H1 (cell line): ENCODE measurements around the gene LPP.

Experiments
- ATF2 ChIP-seq: IDR thresholded peaks from 2 replicates; pipeline ENCODE4 v1.6.1; 2012; ENCODE audit warnings: low read length, inconsistent platforms
- POLR2AphosphoS5 ChIP-seq: IDR thresholded peaks from 2 replicates; pipeline ENCODE4 v1.6.1; 2011; ENCODE audit warnings: low read depth, low read length

DNA sequence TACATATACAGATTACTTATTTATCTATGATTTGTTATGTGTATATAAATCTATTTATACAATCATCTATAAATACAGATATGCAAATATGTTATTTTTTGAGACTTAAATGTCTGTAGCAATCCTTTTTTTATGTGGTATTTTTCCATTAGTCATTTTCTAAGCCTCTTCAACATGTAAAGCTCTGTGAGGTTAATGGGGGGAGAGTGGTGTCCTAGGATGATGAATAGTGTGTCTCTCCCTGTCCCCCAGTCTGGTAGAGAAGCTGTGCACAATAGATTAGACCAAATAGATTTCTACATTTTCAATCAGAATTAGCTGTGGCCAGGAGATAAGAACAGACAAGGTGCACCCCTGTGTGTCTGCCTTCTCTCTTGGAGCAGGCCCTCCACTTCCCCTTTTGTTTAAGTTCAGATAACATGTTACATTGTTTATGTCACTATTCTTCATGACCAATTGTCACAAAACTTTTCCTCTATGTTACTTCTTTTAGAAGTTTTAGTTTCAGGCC is 453.9 kb downstream of the LPP start:
- TF ChIP-seq POLR2AphosphoS5 (no peak), ATF2 (no peak)
